DND-41 (cell line): ENCODE results near the gene CFAP91.

Experiments used
- ATAC-seq: fragments of 200-7000 bp; cut with Tn5 transposase; 3 replicates; pipeline ENCODE4 v1.9.1; 2021; ENCODE audit warnings: low read depth; ENCODE audit not compliant: insufficient read depth
- DNase-seq: peaks from one replicate; pipeline ENCODE4 v3.0.0-alpha.2; 2020
- H2AFZ ChIP-seq: 2 replicates; pipeline ENCODE4 v1.6.0; 2012; ENCODE audit warnings: low read depth, low read length
- H3K27ac ChIP-seq: 2 replicates; pipeline ENCODE4 v1.5.1; 2012; ENCODE audit warnings: low read length, inconsistent platforms
- H3K27me3 ChIP-seq: fragments of 200-600 bp; sonication (generic); 2 replicates; pipeline ENCODE4 v1.6.0; 2012; ENCODE audit warnings: low read length, mild to moderate bottlenecking, inconsistent platforms; ENCODE audit not compliant: insufficient read depth, poor library complexity
- H3K36me3 ChIP-seq: 2 replicates; pipeline ENCODE4 v1.5.1; 2012; ENCODE audit warnings: low read length, inconsistent platforms; ENCODE audit not compliant: insufficient read depth
- H3K4me1 ChIP-seq: 2 replicates; pipeline ENCODE4 v1.5.1; 2012; ENCODE audit warnings: mild to moderate bottlenecking, low read length; ENCODE audit not compliant: insufficient read depth
- H3K4me2 ChIP-seq: 2 replicates; pipeline ENCODE4 v1.6.0; 2012; ENCODE audit warnings: mild to moderate bottlenecking, moderate library complexity, low read length, inconsistent platforms; ENCODE audit not compliant: insufficient read depth
- H3K4me3 ChIP-seq, 2 experiments: fragments of 200-600 bp in 1 of 2; shearing (Covaris generic) in 1 of 2; 2 replicates each; pipeline ENCODE4 v1.5.1; 2012 to 2016; ENCODE audit warnings: inconsistent platforms in 2 of 2, low read length in 2 of 2, mild to moderate bottlenecking in 2 of 2, low read depth in 1 of 2, moderate library complexity in 1 of 2
- H3K79me2 ChIP-seq: 2 replicates; pipeline ENCODE4 v1.6.0; 2012; ENCODE audit warnings: low read length, inconsistent platforms; ENCODE audit not compliant: insufficient read depth
- H3K9ac ChIP-seq: 2 replicates; pipeline ENCODE4 v1.6.0; 2012; ENCODE audit warnings: low read depth, mild to moderate bottlenecking, inconsistent platforms, low read length, moderate library complexity
- H3K9me3 ChIP-seq: 2 replicates; pipeline ENCODE4 v1.5.1; 2012; ENCODE audit warnings: low read length, moderate library complexity, mild to moderate bottlenecking, inconsistent platforms; ENCODE audit not compliant: insufficient read depth, severe bottlenecking
- H4K20me1 ChIP-seq: 2 replicates; pipeline ENCODE4 v1.6.0; 2012; ENCODE audit warnings: low read length; ENCODE audit not compliant: insufficient read depth
- EZH2 ChIP-seq: IDR thresholded peaks from 3 replicates; pipeline ENCODE4 v1.6.1; 2012; ENCODE audit warnings: borderline replicate concordance, low read depth, mild to moderate bottlenecking, moderate library complexity, low read length, inconsistent platforms; ENCODE audit not compliant: severe bottlenecking
- TF ChIP-seq, protein P1 (sequence below): IDR thresholded peaks from 2 replicates; pipeline ENCODE4 v1.5.1; 2012; ENCODE audit warnings: borderline replicate concordance, low read length, moderate library complexity, mild to moderate bottlenecking; ENCODE audit not compliant: poor library complexity, severe bottlenecking; ENCODE audit errors: extremely low read depth

Gene CFAP91

DNA sequence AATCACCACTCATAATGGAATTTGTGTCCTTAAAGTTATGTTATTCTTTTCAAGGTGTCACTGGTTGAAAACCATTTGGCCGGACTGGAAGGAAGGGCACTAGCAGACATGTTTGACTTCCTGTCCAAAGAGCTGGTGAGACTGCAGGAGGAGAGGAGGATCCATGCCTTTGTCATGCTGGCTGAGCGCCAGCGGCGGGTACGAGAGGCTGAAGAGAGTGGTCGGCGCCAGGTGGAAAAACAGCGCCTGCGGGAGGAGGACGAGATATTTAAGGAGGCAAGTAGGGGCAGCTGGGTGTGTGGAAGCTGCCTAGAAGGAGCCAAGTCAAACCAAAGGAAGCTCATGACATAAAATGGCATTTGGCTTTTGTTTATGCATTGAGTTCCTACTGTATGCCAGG is 41.1 kb downstream of the CFAP91 start:
- Histone ChIP-seq H3K27me3 (peaks cover 7% of the 10 kb centered on the region), H2AFZ (no peak overlapping the region), H3K4me1 (no peaks in the 10 kb centered on the region), H4K20me1 (no peaks in the 10 kb centered on the region), H3K9ac (no peak overlapping the region), H3K36me3 (no peaks in the 10 kb centered on the region), H3K27ac (no peak overlapping the region), H3K4me2 (no peak overlapping the region), H3K9me3 (no peaks in the 10 kb centered on the region), H3K4me3 (no peak overlapping the region), H3K79me2 (no peaks in the 10 kb centered on the region)
- ATAC-seq: no peak
- DNase-seq: no peak
- TF ChIP-seq, protein P1, sequence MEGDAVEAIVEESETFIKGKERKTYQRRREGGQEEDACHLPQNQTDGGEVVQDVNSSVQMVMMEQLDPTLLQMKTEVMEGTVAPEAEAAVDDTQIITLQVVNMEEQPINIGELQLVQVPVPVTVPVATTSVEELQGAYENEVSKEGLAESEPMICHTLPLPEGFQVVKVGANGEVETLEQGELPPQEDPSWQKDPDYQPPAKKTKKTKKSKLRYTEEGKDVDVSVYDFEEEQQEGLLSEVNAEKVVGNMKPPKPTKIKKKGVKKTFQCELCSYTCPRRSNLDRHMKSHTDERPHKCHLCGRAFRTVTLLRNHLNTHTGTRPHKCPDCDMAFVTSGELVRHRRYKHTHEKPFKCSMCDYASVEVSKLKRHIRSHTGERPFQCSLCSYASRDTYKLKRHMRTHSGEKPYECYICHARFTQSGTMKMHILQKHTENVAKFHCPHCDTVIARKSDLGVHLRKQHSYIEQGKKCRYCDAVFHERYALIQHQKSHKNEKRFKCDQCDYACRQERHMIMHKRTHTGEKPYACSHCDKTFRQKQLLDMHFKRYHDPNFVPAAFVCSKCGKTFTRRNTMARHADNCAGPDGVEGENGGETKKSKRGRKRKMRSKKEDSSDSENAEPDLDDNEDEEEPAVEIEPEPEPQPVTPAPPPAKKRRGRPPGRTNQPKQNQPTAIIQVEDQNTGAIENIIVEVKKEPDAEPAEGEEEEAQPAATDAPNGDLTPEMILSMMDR: no peak
- TF ChIP-seq EZH2: no peak

DNA sequence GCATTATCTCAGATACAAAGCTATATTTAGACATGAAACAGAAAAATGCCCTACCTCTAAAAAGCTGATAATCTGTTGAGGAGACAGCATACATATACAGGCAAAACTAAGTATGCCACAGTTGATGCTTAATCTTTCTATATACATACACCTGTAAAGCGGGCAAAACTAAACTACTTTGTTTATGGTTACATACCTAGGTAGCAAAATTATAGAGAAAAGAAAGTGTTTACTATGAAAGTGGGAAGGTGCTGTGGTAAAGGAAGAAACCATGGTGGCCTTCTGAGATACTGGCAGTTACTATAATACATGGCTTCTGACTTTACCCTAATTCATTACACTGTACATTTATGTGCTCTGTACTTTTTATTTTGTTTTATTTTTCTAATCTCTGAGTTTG is 43.1 kb downstream of the CFAP91 start:
- H3K4me1 ChIP-seq: no peaks in the 10 kb centered on the region
- H3K36me3 ChIP-seq: no peaks in the 10 kb centered on the region
- H3K4me3 ChIP-seq: no peak overlapping the region
- no peak for ATAC-seq
- no peak overlapping the region for H2AFZ ChIP-seq
- no peaks in the 10 kb centered on the region for H4K20me1 ChIP-seq
- H3K9me3 ChIP-seq: no peaks in the 10 kb centered on the region
- peaks cover 9% of the 10 kb centered on the region for H3K27me3 ChIP-seq
- H3K27ac ChIP-seq: no peak overlapping the region
- DNase-seq: no peak
- H3K79me2 ChIP-seq: no peaks in the 10 kb centered on the region
- no peak overlapping the region for H3K9ac ChIP-seq
- H3K4me2 ChIP-seq: no peak overlapping the region
- no peak for TF ChIP-seq EZH2
- TF ChIP-seq, protein P1: no peak

DNA sequence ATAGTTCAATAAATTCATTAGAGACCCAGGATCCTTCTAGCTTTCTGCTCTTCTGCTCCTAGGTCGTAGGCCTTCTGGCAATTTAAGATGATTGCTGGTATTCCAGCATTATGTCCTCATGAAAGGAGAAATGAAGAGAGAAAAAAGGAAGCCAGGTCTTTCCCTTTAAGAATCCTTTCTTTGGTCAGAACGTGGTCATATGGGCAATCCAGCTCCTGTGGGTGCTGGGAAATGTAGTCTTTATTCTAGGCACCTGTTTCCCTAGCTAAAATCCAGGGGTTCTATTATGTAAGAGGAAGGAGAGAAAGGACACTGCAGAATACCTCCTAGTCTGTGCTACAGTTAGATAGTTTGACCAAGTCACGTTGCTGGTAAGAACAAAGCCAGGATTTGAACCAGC is 43.6 kb downstream of the CFAP91 start:
- Histone ChIP-seq H4K20me1 (no peaks in the 10 kb centered on the region), H3K36me3 (no peaks in the 10 kb centered on the region), H3K9ac (no peak overlapping the region), H3K4me3 (no peak overlapping the region), H3K4me2 (no peak overlapping the region), H3K9me3 (no peaks in the 10 kb centered on the region), H3K79me2 (no peaks in the 10 kb centered on the region), H2AFZ (no peak overlapping the region), H3K4me1 (no peaks in the 10 kb centered on the region), H3K27me3 (peaks cover 9% of the 10 kb centered on the region), H3K27ac (no peak overlapping the region)
- DNase-seq (no peak), ATAC-seq (no peak)
- TF ChIP-seq EZH2: no peak
- TF ChIP-seq, protein P1: no peak

DNA sequence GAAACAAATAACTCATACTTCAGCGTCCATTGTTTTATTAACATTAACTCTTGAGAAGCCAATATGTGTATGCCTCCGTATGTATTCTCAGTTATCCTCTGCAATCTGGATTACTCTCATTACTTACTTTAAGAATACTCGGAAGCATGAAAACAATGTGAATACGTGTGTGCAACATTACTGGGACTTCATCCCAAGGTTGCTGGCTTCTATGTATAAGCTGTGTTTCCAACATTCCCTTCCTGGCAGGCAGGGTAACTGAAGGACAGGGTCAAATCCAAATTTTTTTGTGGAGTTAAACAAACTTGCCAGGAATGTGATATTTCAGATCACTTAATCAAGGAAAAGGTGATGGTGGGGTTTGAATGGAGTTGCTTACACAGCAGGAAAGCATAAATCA is 44.5 kb downstream of the CFAP91 start:
- no peak overlapping the region for H3K9ac ChIP-seq
- no peak for TF ChIP-seq EZH2
- TF ChIP-seq, protein P1: no peak
- H3K27ac ChIP-seq: no peak overlapping the region
- H2AFZ ChIP-seq: no peak overlapping the region
- H3K79me2 ChIP-seq: no peaks in the 10 kb centered on the region
- H3K9me3 ChIP-seq: no peaks in the 10 kb centered on the region
- no peaks in the 10 kb centered on the region for H3K36me3 ChIP-seq
- peaks cover 5% of the 10 kb centered on the region for H3K27me3 ChIP-seq
- H3K4me1 ChIP-seq: no peaks in the 10 kb centered on the region
- H3K4me2 ChIP-seq: no peak overlapping the region
- no peak overlapping the region for H3K4me3 ChIP-seq
- no peak for DNase-seq
- ATAC-seq: no peak
- no peaks in the 10 kb centered on the region for H4K20me1 ChIP-seq
